Measurements from ENCODE around the gene PANX1.

Gene PANX1

GRCh38 chr11:94128746-94129511, at the start of gene PANX1:
PANX1 (plus strand) TSS chr11:94128841; CDS start chr11:94129313, 472 bp downstream.
- TF ChIP-seq, protein P1, sequence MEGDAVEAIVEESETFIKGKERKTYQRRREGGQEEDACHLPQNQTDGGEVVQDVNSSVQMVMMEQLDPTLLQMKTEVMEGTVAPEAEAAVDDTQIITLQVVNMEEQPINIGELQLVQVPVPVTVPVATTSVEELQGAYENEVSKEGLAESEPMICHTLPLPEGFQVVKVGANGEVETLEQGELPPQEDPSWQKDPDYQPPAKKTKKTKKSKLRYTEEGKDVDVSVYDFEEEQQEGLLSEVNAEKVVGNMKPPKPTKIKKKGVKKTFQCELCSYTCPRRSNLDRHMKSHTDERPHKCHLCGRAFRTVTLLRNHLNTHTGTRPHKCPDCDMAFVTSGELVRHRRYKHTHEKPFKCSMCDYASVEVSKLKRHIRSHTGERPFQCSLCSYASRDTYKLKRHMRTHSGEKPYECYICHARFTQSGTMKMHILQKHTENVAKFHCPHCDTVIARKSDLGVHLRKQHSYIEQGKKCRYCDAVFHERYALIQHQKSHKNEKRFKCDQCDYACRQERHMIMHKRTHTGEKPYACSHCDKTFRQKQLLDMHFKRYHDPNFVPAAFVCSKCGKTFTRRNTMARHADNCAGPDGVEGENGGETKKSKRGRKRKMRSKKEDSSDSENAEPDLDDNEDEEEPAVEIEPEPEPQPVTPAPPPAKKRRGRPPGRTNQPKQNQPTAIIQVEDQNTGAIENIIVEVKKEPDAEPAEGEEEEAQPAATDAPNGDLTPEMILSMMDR (IDR thresholded peaks at IDR 0.05; ENCODE audit: low read depth, low read length), result no peak
- peak within 1 kb of the TSS; percentile 93 for H3K4me3 ChIP-seq (ENCODE audit: low read depth, low read length)

DNA sequence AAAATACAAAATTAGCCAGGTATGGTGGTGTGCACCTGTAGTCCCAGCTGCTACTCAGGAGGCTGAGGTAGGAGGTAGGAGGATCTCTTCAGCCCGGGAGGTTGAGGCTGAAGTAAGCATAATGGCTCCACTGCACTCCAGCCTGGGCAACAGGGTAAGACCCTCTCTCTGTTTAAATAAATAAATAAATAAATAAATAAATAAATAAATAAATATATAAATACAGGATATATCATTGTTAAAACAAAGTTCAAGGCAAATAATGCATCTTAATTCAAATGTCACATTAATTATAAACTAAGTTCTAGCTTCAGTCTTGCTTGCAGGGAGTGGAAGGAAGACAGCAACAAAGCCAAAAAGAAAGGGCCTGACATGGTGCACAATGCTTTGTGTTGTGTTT, 44.5 kb upstream of the PANX1 start:
- no peak overlapping the region for H3K4me3 ChIP-seq (ENCODE audit: low read depth, low read length)
- TF ChIP-seq, protein P1 (IDR thresholded peaks at IDR 0.05; ENCODE audit: low read depth, low read length), result no peak

GRCh38 chr11:94088906-94089305, 39.7 kb upstream of the PANX1 start:
- H3K4me3 ChIP-seq (ENCODE audit: low read depth, low read length), result no peak overlapping the region
- TF ChIP-seq, protein P1 (IDR thresholded peaks at IDR 0.05; ENCODE audit: low read depth, low read length), result no peak

DNA sequence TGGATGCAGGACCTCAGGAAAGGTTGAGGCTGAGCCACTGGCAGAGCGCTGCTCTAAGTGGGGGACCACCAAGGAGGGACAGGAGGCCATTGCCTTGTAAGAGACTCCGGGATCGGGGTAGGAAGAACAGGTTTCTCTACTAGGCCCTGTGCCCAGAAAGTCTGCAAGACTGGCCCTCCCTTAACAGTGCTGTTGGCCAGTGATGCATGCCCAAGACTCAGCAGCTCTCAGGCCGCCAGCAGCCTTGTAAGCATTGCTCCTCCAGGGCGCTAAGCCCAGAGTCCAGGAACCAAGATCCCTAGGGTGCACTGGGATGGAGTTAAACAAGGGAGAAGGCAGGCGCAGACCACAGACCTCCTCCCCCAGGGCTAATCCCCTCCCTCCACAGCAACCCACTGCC, 39.3 kb upstream of the PANX1 start:
- TF ChIP-seq, protein P1 (IDR thresholded peaks at IDR 0.05; ENCODE audit: low read depth, low read length), result no peak
- no peak overlapping the region for H3K4me3 ChIP-seq (ENCODE audit: low read depth, low read length)

DNA sequence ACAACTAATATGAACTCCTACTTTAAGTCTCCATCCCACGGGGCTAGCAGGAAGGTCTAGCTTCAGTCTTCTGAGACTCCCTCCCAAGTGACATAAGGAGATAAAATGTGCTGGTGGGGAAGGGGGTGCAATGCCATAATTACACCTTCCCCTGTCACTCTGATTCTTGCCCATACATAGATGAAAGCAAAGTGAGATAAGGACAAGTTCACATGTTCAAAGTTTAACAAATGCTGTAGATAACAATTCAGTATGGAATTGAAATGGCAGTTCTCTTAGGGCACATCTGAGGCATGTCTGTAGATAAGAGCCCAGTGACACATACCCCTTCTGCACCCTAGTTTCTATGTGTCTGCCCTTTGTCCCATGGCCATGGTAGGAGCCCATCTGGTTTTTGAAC, 38.2 kb upstream of the PANX1 start:
- H3K4me3 ChIP-seq (ENCODE audit: low read depth, low read length), result no peak overlapping the region
- TF ChIP-seq, protein P1 (IDR thresholded peaks at IDR 0.05; ENCODE audit: low read depth, low read length), result no peak

DNA sequence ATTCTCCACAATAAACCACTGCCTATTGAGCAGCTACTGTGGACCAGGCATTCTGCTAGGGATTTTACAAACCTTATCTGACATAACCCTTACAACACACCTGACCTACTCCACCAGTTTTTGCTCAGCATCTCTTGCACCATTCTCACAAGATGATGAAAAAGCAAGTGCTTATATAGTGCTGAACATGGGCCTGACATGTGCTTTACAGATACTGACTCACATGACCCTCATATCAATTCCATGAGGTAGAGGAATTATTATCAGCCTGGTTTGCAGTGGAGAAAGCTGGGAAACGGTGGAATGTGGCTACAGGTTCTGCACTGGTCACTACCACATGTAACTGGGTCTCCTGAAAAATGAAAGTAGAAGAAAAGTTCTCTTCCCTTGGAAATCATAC, 37.5 kb upstream of the PANX1 start:
- TF ChIP-seq, protein P1 (IDR thresholded peaks at IDR 0.05; ENCODE audit: low read depth, low read length), result no peak
- no peak overlapping the region for H3K4me3 ChIP-seq (ENCODE audit: low read depth, low read length)

GRCh38 chr11:94100253-94100652, 28.4 kb upstream of the PANX1 start:
- H3K4me3 ChIP-seq (ENCODE audit: low read depth, low read length), result no peak overlapping the region
- TF ChIP-seq, protein P1 (IDR thresholded peaks at IDR 0.05; ENCODE audit: low read depth, low read length), result no peak
